ENCODE measurements around the gene CLP1.

Gene CLP1

GRCh38 chr11:57635246-57635645, 22.3 kb upstream of the CLP1 start:
- H3K4me3 Mint-ChIP-seq = no peak overlapping the region
- H3K4me1 Mint-ChIP-seq (ENCODE audit: low read depth) = peaks cover 14% of the 10 kb centered on the region
- no peaks in the 10 kb centered on the region for H3K9me3 Mint-ChIP-seq (ENCODE audit: low read depth)
- H3K27me3 Mint-ChIP-seq = peaks cover 11% of the 10 kb centered on the region
- H3K27ac Mint-ChIP-seq = no peak overlapping the region
- no peaks in the 10 kb centered on the region for H3K36me3 Mint-ChIP-seq

GRCh38 chr11:57637626-57638004, 19.9 kb upstream of the CLP1 start:
- no peaks in the 10 kb centered on the region for H3K36me3 Mint-ChIP-seq
- H3K27me3 Mint-ChIP-seq = peaks cover 8% of the 10 kb centered on the region
- no peak overlapping the region for H3K27ac Mint-ChIP-seq

GRCh38 chr11:57638005-57638781, 19.4 kb upstream of the CLP1 start:
- H3K27ac Mint-ChIP-seq = no peak overlapping the region
- H3K9me3 Mint-ChIP-seq (ENCODE audit: low read depth) = no peaks in the 10 kb centered on the region
- peaks cover 14% of the 10 kb centered on the region for H3K4me1 Mint-ChIP-seq (ENCODE audit: low read depth)
- peak overlapping the region; percentile 88 for H3K4me3 Mint-ChIP-seq
- peaks cover 8% of the 10 kb centered on the region for H3K27me3 Mint-ChIP-seq
- no peaks in the 10 kb centered on the region for H3K36me3 Mint-ChIP-seq

More at GRCh38 chr11:57637626-57638004, 19.9 kb upstream of the CLP1 start:
- peak overlapping the region; percentile 88 for H3K4me3 Mint-ChIP-seq
- H3K9me3 Mint-ChIP-seq (ENCODE audit: low read depth) = no peaks in the 10 kb centered on the region
- peaks cover 14% of the 10 kb centered on the region for H3K4me1 Mint-ChIP-seq (ENCODE audit: low read depth)

- Mint-ChIP-seq H3K4me3 (peak overlapping the region; percentile 88), H3K9me3 (ENCODE audit: low read depth) (no peaks in the 10 kb centered on the region), H3K36me3 (no peaks in the 10 kb centered on the region), H3K27me3 (peaks cover 8% of the 10 kb centered on the region), H3K27ac (no peak overlapping the region), H3K4me1 (ENCODE audit: low read depth) (peaks cover 14% of the 10 kb centered on the region)
Measured at GRCh38 chr11:57638811-57639320, 18.7 kb upstream of the CLP1 start.

GRCh38 chr11:57639321-57640067, 18.1 kb upstream of the CLP1 start:
- peak overlapping the region; percentile 88 for H3K4me3 Mint-ChIP-seq
- no peak overlapping the region for H3K27ac Mint-ChIP-seq
- no peaks in the 10 kb centered on the region for H3K36me3 Mint-ChIP-seq
- peaks cover 4% of the 10 kb centered on the region for H3K27me3 Mint-ChIP-seq
- H3K9me3 Mint-ChIP-seq (ENCODE audit: low read depth) = no peaks in the 10 kb centered on the region
- peaks cover 14% of the 10 kb centered on the region for H3K4me1 Mint-ChIP-seq (ENCODE audit: low read depth)

- Mint-ChIP-seq H3K4me1 (ENCODE audit: low read depth) (peaks cover 14% of the 10 kb centered on the region), H3K9me3 (ENCODE audit: low read depth) (no peaks in the 10 kb centered on the region), H3K27me3 (peaks cover 4% of the 10 kb centered on the region), H3K4me3 (peak overlapping the region; percentile 32), H3K36me3 (no peaks in the 10 kb centered on the region), H3K27ac (no peak overlapping the region)
Measured at GRCh38 chr11:57640068-57640800, 17.3 kb upstream of the CLP1 start.

- Mint-ChIP-seq H3K27me3 (peaks cover 7% of the 10 kb centered on the region), H3K27ac (no peak overlapping the region), H3K4me3 (no peak overlapping the region)
Measured at GRCh38 chr11:57641011-57641807, 16.4 kb upstream of the CLP1 start.

GRCh38 chr11:57643802-57644201, 13.8 kb upstream of the CLP1 start:
- H3K4me3 Mint-ChIP-seq = no peak overlapping the region
- H3K27ac Mint-ChIP-seq = no peak overlapping the region
- H3K36me3 Mint-ChIP-seq = no peaks in the 10 kb centered on the region
- peaks cover 21% of the 10 kb centered on the region for H3K27me3 Mint-ChIP-seq
- H3K4me1 Mint-ChIP-seq (ENCODE audit: low read depth) = peaks cover 30% of the 10 kb centered on the region
- no peaks in the 10 kb centered on the region for H3K9me3 Mint-ChIP-seq (ENCODE audit: low read depth)

More at GRCh38 chr11:57641011-57641807, 16.4 kb upstream of the CLP1 start:
- no peaks in the 10 kb centered on the region for H3K36me3 Mint-ChIP-seq
- H3K9me3 Mint-ChIP-seq (ENCODE audit: low read depth) = no peaks in the 10 kb centered on the region
- H3K4me1 Mint-ChIP-seq (ENCODE audit: low read depth) = peaks cover 14% of the 10 kb centered on the region

GRCh38 chr11:57644748-57645688, 12.5 kb upstream of the CLP1 start:
- H3K27ac Mint-ChIP-seq = no peak overlapping the region
- no peak overlapping the region for H3K4me3 Mint-ChIP-seq
- H3K36me3 Mint-ChIP-seq = no peaks in the 10 kb centered on the region
- peaks cover 32% of the 10 kb centered on the region for H3K4me1 Mint-ChIP-seq (ENCODE audit: low read depth)
- peaks cover 21% of the 10 kb centered on the region for H3K27me3 Mint-ChIP-seq
- H3K9me3 Mint-ChIP-seq (ENCODE audit: low read depth) = no peaks in the 10 kb centered on the region

GRCh38 chr11:57645689-57646085, 11.9 kb upstream of the CLP1 start:
- H3K4me1 Mint-ChIP-seq (ENCODE audit: low read depth) = peaks cover 38% of the 10 kb centered on the region
- peaks cover 21% of the 10 kb centered on the region for H3K27me3 Mint-ChIP-seq

GRCh38 chr11:57646194-57646798, 11.3 kb upstream of the CLP1 start:
- Mint-ChIP-seq H3K36me3 (no peaks in the 10 kb centered on the region), H3K9me3 (ENCODE audit: low read depth) (no peaks in the 10 kb centered on the region), H3K27me3 (peaks cover 21% of the 10 kb centered on the region), H3K27ac (no peak overlapping the region), H3K4me1 (ENCODE audit: low read depth) (peaks cover 43% of the 10 kb centered on the region), H3K4me3 (peak overlapping the region; percentile 35)

More at GRCh38 chr11:57645689-57646085, 11.9 kb upstream of the CLP1 start:
- no peak overlapping the region for H3K4me3 Mint-ChIP-seq
- no peaks in the 10 kb centered on the region for H3K9me3 Mint-ChIP-seq (ENCODE audit: low read depth)
- no peaks in the 10 kb centered on the region for H3K36me3 Mint-ChIP-seq
- no peak overlapping the region for H3K27ac Mint-ChIP-seq

GRCh38 chr11:57646799-57647303, 10.7 kb upstream of the CLP1 start:
- Mint-ChIP-seq H3K4me3 (peak overlapping the region; percentile 35), H3K4me1 (ENCODE audit: low read depth) (peaks cover 43% of the 10 kb centered on the region), H3K27ac (no peak overlapping the region), H3K36me3 (no peaks in the 10 kb centered on the region), H3K27me3 (peaks cover 21% of the 10 kb centered on the region), H3K9me3 (ENCODE audit: low read depth) (no peaks in the 10 kb centered on the region)

- Mint-ChIP-seq H3K4me1 (ENCODE audit: low read depth) (peaks cover 43% of the 10 kb centered on the region), H3K36me3 (no peaks in the 10 kb centered on the region), H3K27ac (no peak overlapping the region), H3K9me3 (ENCODE audit: low read depth) (no peaks in the 10 kb centered on the region), H3K4me3 (no peak overlapping the region), H3K27me3 (peaks cover 21% of the 10 kb centered on the region)
Measured at GRCh38 chr11:57647372-57647771, 10.2 kb upstream of the CLP1 start.

Measured in activated naive CD8-positive, alpha-beta T cell (primary cell).